Mesenchymal stem cell (in vitro differentiated cells and primary cell): Measurements from ENCODE around the gene CDH23.

ENCODE experiments used
- DNase-seq: peaks from one replicate; pipeline ENCODE4 v3.0.0-alpha.2; 2013
- H2AFZ ChIP-seq: one replicate; pipeline ENCODE4 v1.6.1; 2013; ENCODE audit warnings: low read depth, mild to moderate bottlenecking, control low read depth, inconsistent platforms, low read length, moderate library complexity
- H2AK5ac ChIP-seq: 2 replicates; pipeline ENCODE4 v1.6.1; 2013; ENCODE audit warnings: low read length, moderate library complexity, mild to moderate bottlenecking, inconsistent platforms; ENCODE audit not compliant: severe bottlenecking
- H2BK120ac ChIP-seq: one replicate; pipeline ENCODE4 v1.6.1; 2013; ENCODE audit warnings: low read depth, mild to moderate bottlenecking, inconsistent platforms, low read length, moderate library complexity
- H2BK12ac ChIP-seq, 2 experiments: one replicate each; pipeline ENCODE4 v1.6.1; 2013; ENCODE audit warnings: inconsistent platforms in 2 of 2, low read length in 2 of 2, mild to moderate bottlenecking in 2 of 2, moderate library complexity in 2 of 2, control low read depth in 1 of 2
- H2BK15ac ChIP-seq: one replicate; pipeline ENCODE4 v1.6.1; 2013; ENCODE audit warnings: mild to moderate bottlenecking, low read depth, inconsistent platforms; ENCODE audit not compliant: poor library complexity, severe bottlenecking
- H2BK5ac ChIP-seq: 2 replicates; pipeline ENCODE4 v1.6.1; 2013; ENCODE audit warnings: low read depth, mild to moderate bottlenecking, low read length, control low read depth, inconsistent platforms; ENCODE audit not compliant: poor library complexity, severe bottlenecking
- H3K14ac ChIP-seq, 2 experiments: one replicate each; pipeline ENCODE4 v1.6.1; 2013; ENCODE audit warnings: inconsistent platforms in 2 of 2, low read length in 2 of 2, control low read depth in 1 of 2, mild to moderate bottlenecking in 1 of 2, moderate library complexity in 1 of 2
- H3K18ac ChIP-seq, 2 experiments: one replicate each; pipeline ENCODE4 v1.6.1; 2013; ENCODE audit warnings: inconsistent platforms in 2 of 2, low read length in 2 of 2, control low read depth in 1 of 2, low read depth in 1 of 2, mild to moderate bottlenecking in 1 of 2
- H3K23ac ChIP-seq, 2 experiments: one replicate each; pipeline ENCODE4 v1.6.1; 2013; ENCODE audit warnings: inconsistent platforms in 2 of 2, low read length in 2 of 2, mild to moderate bottlenecking in 2 of 2, moderate library complexity in 2 of 2, control low read depth in 1 of 2
- H3K27ac ChIP-seq: 2 replicates; pipeline ENCODE4 v1.5.1; 2013; ENCODE audit warnings: mild to moderate bottlenecking, moderate library complexity, low read length, control low read depth, inconsistent platforms; ENCODE audit not compliant: poor library complexity, severe bottlenecking
- H3K27me3 ChIP-seq, 2 experiments: 2 replicates each; pipeline versions ENCODE4 v1.6.1 to v1.7.0; 2013; ENCODE audit warnings: low read length in 2 of 2, mild to moderate bottlenecking in 2 of 2, moderate library complexity in 2 of 2, control low read depth in 1 of 2, inconsistent platforms in 1 of 2; ENCODE audit not compliant: control insufficient read depth in 1 of 2, insufficient read depth in 1 of 2
- H3K36me3 ChIP-seq, 2 experiments: 2 replicates each; pipeline versions ENCODE4 v1.6.1 to v1.7.0; 2013; ENCODE audit warnings: low read length in 2 of 2, control low read depth in 1 of 2, inconsistent platforms in 1 of 2, low read depth in 1 of 2, mild to moderate bottlenecking in 1 of 2; ENCODE audit not compliant: insufficient read depth in 2 of 2, control insufficient read depth in 1 of 2
- H3K4ac ChIP-seq, 2 experiments: one replicate each; pipeline ENCODE4 v1.6.1; 2013; ENCODE audit warnings: inconsistent platforms in 2 of 2, low read length in 2 of 2, mild to moderate bottlenecking in 2 of 2, moderate library complexity in 2 of 2, control low read depth in 1 of 2, low read depth in 1 of 2
- H3K4me1 ChIP-seq: 2 replicates; pipeline ENCODE4 v1.6.1; 2013; ENCODE audit warnings: low read depth, low read length, control low read depth; ENCODE audit not compliant: control insufficient read depth, insufficient read depth
- H3K4me2 ChIP-seq: 2 replicates; pipeline ENCODE4 v1.6.1; 2013; ENCODE audit warnings: low read length, mild to moderate bottlenecking, inconsistent platforms; ENCODE audit not compliant: poor library complexity, severe bottlenecking
- H3K4me3 ChIP-seq, 2 experiments: 2 replicates each; pipeline versions ENCODE4 v1.5.1 to v1.7.0; 2013; ENCODE audit warnings: low read length in 2 of 2, mild to moderate bottlenecking in 2 of 2, control low read depth in 1 of 2, low read depth in 1 of 2; ENCODE audit not compliant: insufficient read depth in 1 of 2
- H3K79me1 ChIP-seq: replicated peaks from 2 replicates; pipeline ENCODE4 v1.6.1; 2013; ENCODE audit warnings: mild to moderate bottlenecking, control low read depth, low read length, inconsistent platforms; ENCODE audit not compliant: poor library complexity, severe bottlenecking
- H3K9ac ChIP-seq: 2 replicates; pipeline ENCODE4 v1.7.0; 2013; ENCODE audit warnings: mild to moderate bottlenecking, low read length, moderate library complexity
- H3K9me3 ChIP-seq: 2 replicates; pipeline ENCODE4 v1.7.0; 2013; ENCODE audit warnings: mild to moderate bottlenecking, low read length; ENCODE audit not compliant: control insufficient read depth
- H4K8ac ChIP-seq: one replicate; pipeline ENCODE4 v1.6.1; 2013; ENCODE audit warnings: inconsistent platforms, mild to moderate bottlenecking, low read length, moderate library complexity
- H4K91ac ChIP-seq: one replicate; pipeline ENCODE4 v1.6.1; 2013; ENCODE audit warnings: mild to moderate bottlenecking, low read length, inconsistent platforms
- WGBS: methylation state at CpG from one replicate; pipeline ENCODE4 v1.1.7; 2013; ENCODE audit warnings: mixed read lengths; 5-methylcytosine and 5-hydroxymethylcytosine counted together

The CDH23 gene

GRCh38 chr10:71736570-71736952 is 339.8 kb downstream of the CDH23 start:
- no peak overlapping the region for H2AK5ac ChIP-seq
- no peak for DNase-seq
- H3K9me3 ChIP-seq: no peaks in the 10 kb centered on the region

DNA sequence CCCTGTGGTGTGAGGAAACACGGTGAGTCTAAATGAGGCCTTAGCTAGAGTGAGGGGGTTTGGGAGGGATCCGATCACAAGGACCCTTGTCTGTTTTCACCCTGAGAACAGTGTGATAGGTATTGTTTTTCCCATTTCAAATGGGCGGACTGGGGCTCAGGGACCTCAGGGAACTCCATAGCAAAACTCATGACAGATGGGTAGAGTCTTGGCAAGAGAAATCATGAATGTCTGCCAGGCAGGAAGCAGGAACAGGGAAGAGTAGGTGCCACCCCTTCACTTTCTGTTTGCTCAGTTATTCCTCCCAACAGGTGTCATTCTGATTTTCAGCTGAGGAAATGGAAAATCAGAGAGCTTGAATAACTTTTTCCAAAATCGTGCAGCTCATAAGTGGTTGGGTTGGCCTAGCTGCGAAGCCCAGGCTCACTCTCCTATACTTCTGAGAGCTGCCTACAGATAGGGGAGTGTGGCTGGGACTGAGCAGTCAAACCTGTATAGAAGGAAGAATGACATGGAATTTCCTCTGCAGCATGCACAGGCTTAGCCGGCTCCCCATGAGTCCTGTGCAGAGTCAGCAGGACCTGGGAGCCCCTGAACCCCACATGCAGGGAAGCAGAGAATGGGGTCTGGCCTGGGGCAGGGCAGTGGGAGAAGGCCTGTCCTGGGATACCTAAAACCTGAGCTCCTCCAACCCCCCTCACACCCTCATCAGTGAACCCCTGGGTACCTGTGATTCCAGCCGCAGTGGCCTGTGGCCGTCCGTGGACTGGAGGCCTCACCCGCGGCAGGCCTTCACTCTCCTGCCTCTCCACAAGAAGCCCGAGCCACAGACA is 340.5 kb downstream of the CDH23 start:
- no peak overlapping the region for H4K91ac ChIP-seq
- H2BK120ac ChIP-seq: no peak overlapping the region
- WGBS: 91% methylated on average over 12 of the region's 12 CpGs

More at GRCh38 chr10:71736570-71736952, 339.8 kb downstream of the CDH23 start:
- Histone ChIP-seq H3K9ac (no peak overlapping the region), H3K4me2 (no peak overlapping the region), H2AFZ (no peak overlapping the region), H4K91ac (no peak overlapping the region), H3K79me1 (no peaks in the 10 kb centered on the region), H3K23ac (no peak overlapping the region), H3K4ac (no peak overlapping the region), H3K18ac (no peak overlapping the region), H3K4me3 (no peak overlapping the region), H2BK15ac (no peak overlapping the region), H3K36me3 (no peaks in the 10 kb centered on the region), H2BK5ac (no peak overlapping the region), H3K27me3 (peaks cover 17 to 34% of the 10 kb centered on the region in 2 experiments), H3K4me1 (no peaks in the 10 kb centered on the region), H3K14ac (no peak overlapping the region), H4K8ac (no peak overlapping the region), H2BK12ac (no peak overlapping the region), H3K27ac (no peak overlapping the region), H2BK120ac (no peak overlapping the region)
- 89% methylated on average over 2 of the region's 2 CpGs for whole genome bisulfite sequencing

DNA sequence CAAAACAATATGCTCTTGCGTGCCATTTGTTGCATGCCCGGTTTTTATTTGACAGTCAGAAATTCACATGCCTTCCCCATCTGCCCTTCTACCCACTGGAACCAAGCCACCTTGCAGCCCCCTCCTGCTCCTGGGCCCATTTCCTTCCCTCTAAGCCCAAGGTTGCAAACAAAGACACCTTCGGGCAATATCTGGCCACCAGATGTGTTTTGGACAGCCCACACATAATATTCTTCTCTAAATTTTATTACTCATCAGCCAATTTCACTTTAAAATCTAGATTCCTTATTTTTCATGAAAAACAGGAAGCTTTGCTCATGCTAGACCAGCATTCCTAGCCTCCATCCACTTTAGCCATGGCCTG is 341.1 kb downstream of the CDH23 start:
- Histone ChIP-seq H3K18ac (no peak overlapping the region), H3K79me1 (no peaks in the 10 kb centered on the region), H3K27me3 (peaks cover 10 to 37% of the 10 kb centered on the region in 2 experiments), H2AFZ (no peak overlapping the region), H3K4me1 (no peaks in the 10 kb centered on the region), H4K91ac (no peak overlapping the region), H3K4ac (no peak overlapping the region), H4K8ac (no peak overlapping the region), H3K9ac (no peak overlapping the region), H2AK5ac (no peak overlapping the region), H3K4me3 (no peak overlapping the region), H2BK15ac (no peak overlapping the region), H2BK5ac (no peak overlapping the region), H3K14ac (no peak overlapping the region), H2BK120ac (no peak overlapping the region), H2BK12ac (no peak overlapping the region), H3K27ac (no peak overlapping the region), H3K9me3 (no peaks in the 10 kb centered on the region), H3K23ac (no peak overlapping the region), H3K36me3 (no peaks in the 10 kb centered on the region), H3K4me2 (no peak overlapping the region)
- no peak for DNase-seq
- 91% methylated on average over 3 of the region's 3 CpGs for WGBS

More for the DNA sequence above, 340.5 kb downstream of the CDH23 start:
- no peak overlapping the region for H2BK15ac ChIP-seq
- H3K79me1 ChIP-seq: no peaks in the 10 kb centered on the region
- no peaks in the 10 kb centered on the region for H3K36me3 ChIP-seq
- no peak overlapping the region for H3K4me2 ChIP-seq
- H4K8ac ChIP-seq: no peak overlapping the region
- no peak overlapping the region for H3K14ac ChIP-seq
- H2BK12ac ChIP-seq: no peak overlapping the region
- H2AK5ac ChIP-seq: no peak overlapping the region
- H3K4me3 ChIP-seq: no peak overlapping the region
- H3K23ac ChIP-seq: no peak overlapping the region
- no peak for DNase-seq
- no peak overlapping the region for H3K18ac ChIP-seq
- peaks cover 16 to 34% of the 10 kb centered on the region in 2 experiments for H3K27me3 ChIP-seq
- H3K4me1 ChIP-seq: no peaks in the 10 kb centered on the region
- H3K9me3 ChIP-seq: no peaks in the 10 kb centered on the region
- no peak overlapping the region for H2BK5ac ChIP-seq
- no peak overlapping the region for H2AFZ ChIP-seq
- no peak overlapping the region for H3K4ac ChIP-seq
- H3K27ac ChIP-seq: no peak overlapping the region
- no peak overlapping the region for H3K9ac ChIP-seq

DNA sequence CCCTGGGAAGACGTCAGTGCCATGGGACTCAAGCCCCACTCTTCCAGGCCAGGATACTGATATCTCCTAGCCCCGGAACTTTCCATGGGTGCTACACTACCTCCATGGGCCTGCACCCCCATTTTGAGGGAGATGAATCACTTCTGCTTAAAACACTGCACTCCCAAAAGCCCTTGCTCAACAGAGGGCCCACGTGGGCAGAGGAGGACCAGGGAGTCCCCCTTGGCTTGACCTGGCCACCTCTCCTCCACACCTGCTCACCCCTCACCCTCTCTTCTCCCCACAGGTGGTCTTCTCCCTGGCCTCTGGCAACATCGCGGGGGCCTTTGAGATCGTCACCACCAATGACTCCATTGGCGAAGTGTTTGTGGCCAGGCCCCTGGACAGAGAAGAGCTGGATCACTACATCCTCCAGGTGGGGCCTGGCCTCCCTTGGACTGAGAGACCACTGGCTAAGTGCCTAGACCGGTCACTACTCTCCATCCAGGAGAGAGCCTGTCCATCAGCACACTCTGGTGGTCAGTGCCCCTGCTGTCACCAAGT is 342.7 kb downstream of the CDH23 start:
- no peak overlapping the region for H3K4me2 ChIP-seq
- no peak overlapping the region for H2BK5ac ChIP-seq
- H3K4ac ChIP-seq: no peak overlapping the region
- DNase-seq: no peak
- H2BK120ac ChIP-seq: no peak overlapping the region
- no peak overlapping the region for H3K23ac ChIP-seq
- no peak overlapping the region for H3K18ac ChIP-seq
- H3K4me3 ChIP-seq: no peak overlapping the region
- WGBS: 81% methylated on average over 8 of the region's 8 CpGs
- no peak overlapping the region for H4K91ac ChIP-seq
- H3K14ac ChIP-seq: no peak overlapping the region
- H3K36me3 ChIP-seq: no peaks in the 10 kb centered on the region
- no peak overlapping the region for H4K8ac ChIP-seq
- H3K9me3 ChIP-seq: no peaks in the 10 kb centered on the region
- H2AFZ ChIP-seq: no peak overlapping the region
- H3K4me1 ChIP-seq: no peaks in the 10 kb centered on the region
- H2BK12ac ChIP-seq: no peak overlapping the region
- H2BK15ac ChIP-seq: no peak overlapping the region
- H3K9ac ChIP-seq: no peak overlapping the region
- no peaks in the 10 kb centered on the region for H3K79me1 ChIP-seq
- H3K27ac ChIP-seq: no peak overlapping the region
- H3K27me3 ChIP-seq: peaks cover 0 to 38% of the 10 kb centered on the region in 2 experiments
- H2AK5ac ChIP-seq: no peak overlapping the region
